ENCODE results near the gene OSBPL10. TPM values are rescaled to one million over a fixed set of nuclear protein-coding genes. Genes with fewer than 3 reads are reported as not detected.

Gene OSBPL10
- total RNA-seq, 1 experiment from 2014 or later, result 8.3 TPM

DNA sequence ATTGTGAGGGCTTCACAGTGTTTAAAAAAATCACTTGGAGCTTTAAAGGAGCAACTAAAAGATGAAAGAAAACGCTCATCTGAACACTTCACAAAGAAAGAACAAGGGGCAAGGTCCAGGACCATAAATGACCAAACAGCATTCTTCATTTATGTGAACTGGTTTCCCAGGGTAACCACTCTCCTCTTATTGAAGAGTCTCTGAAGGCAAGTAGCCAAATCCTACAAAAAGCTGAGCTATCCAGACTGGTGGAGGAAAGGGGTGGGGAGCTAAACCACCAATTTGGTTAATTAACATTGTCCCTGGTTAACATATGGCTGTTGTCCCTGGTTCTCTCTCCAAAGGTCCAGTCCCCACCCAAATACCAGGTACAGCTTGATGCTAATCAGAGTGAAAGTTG is 58.1 kb downstream of the OSBPL10 start:
- DNase-seq (ENCODE audit: low spot score), result no peak

DNA sequence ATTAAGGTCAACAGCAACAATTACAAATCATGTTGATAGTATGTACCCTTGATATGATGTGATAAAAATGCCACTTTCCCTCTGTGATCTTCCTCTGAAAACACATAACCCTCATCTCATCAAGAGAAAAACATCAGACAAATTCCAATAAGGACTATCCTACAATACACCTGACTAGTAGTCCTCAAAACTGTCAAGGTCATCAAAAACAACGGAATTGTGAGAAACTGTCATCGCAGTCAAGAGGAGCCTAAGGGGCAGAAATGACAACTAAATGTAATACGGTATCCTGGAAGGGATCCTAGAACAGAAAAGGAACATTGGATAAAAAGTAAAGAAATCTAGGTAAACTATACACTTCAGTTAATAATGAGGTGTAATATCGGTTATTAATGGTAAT is 59.2 kb downstream of the OSBPL10 start:
- no peak for DNase-seq (ENCODE audit: low spot score)

DNA sequence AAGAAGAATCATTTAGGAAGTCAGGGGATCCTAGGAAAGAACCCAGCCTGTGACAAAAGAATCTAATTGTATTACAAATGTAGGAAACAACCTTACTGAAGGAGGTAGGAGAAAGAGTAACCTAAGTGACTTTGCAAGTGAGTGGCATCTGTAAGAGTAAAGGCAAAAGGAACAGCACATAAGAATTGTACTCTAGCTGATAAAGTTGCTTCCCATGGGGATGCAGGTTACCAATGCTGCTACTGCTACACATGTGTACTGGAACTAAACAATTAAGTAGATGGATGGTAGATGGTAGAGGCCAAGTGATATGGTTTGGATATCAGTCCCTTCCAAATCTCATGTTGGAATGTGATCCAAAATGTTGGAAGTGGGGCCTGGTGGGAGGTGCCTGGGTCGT is 60.8 kb downstream of the OSBPL10 start:
- DNase-seq (ENCODE audit: low spot score), result no peak

DNA sequence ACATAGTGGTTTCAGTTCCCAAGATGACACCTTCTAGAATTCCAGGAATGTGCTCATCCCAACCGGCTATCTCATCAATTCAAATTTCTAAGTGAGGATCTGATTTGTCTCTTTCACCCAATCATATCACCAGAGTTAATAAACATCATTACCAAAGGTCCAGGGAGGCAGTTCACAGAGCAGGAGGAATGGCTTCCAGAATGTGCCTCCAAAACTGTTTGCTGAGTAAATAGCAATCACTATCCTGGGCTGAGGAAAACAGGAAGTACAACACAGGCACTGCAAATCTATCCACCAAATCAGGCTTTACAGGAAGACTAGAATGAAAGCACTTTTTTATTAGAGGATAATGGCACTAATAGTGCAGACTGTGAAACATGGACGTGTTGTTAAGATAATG is 61.5 kb downstream of the OSBPL10 start:
- no peak for DNase-seq (ENCODE audit: low spot score)

DNA sequence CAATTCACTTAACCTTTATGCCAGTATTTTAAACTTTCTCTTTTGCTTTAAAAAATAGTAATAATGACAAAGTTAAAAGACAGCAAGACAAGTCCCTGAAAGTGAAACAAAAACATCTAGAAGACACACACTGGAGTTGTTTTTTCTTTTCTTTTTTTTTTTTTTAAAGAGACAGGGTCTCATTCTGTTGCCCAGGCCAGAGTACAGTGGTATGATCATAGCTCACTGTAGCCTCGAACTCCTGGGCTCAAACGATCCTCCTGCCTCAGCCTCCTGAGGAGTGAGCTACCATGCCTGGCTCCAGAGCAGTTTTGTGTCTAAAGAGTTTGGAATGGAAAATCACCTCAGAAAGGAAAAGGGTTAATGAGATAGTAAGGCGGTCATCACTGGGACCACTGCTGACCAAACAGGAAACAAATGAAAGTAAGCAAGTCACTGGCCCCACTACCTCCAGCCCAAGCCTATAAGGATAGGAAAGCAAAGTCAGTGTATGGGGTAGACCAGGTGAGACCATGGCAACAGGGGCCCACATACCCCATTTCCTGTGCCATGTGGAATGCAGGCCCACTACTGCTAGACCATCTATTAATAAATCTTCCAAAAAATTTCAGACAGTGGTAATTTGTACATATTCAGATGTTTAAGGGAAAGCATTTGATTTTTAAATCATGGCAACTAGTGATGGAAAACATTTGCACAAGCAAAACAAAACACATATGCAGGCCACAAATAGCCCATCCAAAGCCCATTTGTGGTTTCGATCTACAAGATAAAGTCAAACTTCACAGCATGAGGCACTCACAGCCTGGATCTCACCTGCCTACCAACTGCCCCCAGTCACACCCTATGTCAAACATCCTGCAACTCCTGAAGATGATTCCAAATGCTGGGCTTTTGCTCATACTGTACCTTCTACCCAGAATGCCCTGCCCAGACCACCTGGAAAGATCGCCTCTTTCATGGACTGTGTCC is 62.6 kb downstream of the OSBPL10 start:
- no peak for DNase-seq (ENCODE audit: low spot score)

DNA sequence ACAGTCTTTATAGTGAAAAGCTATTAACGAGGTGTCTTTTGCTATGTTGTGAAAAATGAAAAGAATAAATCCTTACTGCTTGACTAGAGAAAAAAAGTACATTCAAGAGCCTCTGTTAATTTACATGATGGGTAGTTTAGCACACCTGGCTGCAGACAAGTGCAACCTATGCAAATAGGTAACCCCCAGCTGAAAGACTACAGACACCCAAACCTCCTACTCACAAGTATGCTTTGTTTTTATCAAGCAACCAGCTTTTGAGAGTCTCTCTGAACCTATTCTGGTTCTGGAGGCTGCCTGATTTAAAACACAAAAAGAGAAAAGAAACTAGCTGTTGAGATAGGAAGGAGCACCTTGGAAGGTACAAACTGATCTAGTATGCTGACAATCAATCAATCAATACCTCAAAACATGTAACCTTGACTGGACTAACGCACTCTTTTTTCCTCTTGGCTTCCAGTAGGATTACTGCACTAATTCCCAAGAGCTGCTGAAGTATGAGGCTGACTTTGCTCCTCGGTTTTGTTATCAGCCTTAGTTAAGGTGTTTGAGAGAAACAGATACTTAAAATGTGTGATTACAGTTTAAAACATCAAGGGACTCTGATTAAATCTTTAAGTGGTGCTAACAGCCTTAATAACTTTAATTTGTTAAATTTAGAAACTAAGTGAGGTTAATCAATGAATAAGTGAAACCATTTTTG is 63.6 kb downstream of the OSBPL10 start:
- DNase-seq (ENCODE audit: low spot score), result no peak

DNA sequence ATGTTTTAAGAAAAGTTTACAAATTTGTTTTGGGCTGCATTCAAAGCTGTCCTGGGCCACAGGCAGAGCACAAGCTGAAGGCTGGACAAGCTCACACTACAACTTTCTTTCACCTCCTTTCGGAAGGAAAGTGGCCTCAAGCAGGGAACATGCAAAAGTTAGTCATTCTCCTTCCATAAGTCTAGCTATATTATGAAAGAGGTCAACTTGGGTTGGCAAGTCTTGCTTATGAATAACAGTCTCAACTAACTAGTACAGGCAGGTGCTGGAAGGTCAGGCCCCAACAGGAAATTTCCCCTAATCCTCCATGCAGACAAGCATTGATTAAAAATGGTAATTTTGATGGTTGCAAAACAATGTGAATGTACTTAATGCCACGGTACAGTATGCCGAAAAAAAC is 69.4 kb downstream of the OSBPL10 start:
- DNase-seq (ENCODE audit: low spot score), result no peak

DNA sequence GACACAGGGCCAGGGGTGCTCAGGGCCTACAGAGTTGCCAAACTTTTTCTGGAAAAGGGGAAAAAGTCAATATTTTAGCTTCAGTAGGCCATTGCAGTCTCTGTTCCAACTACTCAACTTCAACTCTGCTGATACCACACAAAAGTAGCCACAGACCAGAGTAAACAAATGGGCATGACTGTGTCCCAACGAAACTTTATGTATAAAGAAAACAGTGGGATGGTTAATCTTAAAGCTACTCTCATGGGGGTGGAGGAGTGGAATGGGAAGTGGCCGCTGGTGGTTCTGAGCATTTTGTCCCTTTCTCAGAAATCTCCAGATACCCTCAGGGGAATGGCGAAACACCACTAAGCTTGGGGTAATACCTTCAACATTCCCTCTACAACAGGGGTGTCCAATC is 69.9 kb downstream of the OSBPL10 start:
- DNase-seq (ENCODE audit: low spot score), result no peak

DNA sequence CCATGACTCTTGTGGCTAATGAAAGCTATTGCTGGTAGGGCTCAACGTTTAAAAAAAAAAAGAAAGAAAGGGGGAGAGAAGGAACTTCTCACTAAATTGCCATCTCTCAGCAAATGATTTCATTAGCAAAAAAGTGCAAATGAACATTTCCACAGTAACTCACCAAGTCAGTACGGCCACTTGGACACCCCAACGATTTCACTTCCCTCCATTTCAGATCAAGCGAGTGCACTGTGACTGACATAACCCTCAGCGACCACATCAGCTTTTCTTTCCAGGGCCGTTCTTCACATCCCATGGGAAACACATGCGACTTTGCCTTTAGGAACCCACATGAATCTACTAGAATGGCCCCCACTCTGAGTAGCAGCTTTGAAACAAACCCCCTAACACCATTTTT is 71.6 kb downstream of the OSBPL10 start:
- DNase-seq (ENCODE audit: low spot score), result no peak

DNA sequence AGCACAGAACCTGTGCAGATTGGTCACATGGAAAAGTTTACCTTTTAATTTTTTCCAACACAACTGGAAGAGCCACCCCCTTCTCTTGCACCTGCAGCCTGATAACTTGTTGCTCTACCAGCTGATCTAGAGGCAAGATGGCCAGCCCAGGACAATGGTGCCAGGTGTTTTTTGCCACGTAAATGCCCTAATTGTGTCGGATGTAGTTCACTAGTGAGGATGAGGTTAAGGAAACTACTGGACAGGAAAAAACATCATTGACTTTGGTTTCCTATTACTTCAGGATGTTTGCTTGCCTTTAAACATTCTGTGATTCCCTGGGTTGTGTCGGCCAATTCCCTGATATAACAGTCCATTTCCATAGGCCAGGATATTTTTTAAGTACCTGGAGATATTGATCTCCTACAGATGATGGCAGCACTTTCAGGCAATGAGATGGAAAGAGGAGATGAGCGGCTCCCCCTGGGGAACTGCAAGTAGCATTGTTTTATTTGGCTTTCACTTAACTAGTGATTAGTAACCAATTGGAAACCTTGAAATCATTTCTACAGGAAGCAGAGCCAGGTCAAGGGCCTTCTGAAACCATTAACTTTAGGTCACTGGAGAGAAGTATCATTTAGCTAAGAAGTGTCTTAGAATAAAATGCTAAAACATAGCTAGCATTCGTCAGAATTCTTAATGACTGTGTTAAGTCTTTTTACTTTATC is 72.5 kb downstream of the OSBPL10 start:
- DNase-seq (ENCODE audit: low spot score), result no peak

DNA sequence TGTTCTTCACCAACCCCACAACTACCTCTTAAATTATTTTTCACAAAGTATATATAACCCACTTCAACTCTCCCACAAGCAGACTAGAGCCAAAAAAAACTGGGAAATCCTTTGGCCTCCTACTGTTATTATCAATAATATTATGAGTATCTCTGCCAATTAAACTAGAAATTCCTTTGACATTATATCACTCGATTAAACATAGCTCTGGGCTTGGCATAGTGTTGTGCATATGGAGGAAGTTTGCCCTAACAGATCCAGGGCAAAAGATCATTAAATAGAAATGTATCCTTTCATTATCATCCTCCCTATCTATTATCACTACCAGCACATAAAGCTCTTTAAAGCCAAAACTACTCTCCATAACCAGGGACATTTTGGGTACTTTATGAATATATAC is 74.9 kb downstream of the OSBPL10 start:
- DNase-seq (ENCODE audit: low spot score), result no peak

DNA sequence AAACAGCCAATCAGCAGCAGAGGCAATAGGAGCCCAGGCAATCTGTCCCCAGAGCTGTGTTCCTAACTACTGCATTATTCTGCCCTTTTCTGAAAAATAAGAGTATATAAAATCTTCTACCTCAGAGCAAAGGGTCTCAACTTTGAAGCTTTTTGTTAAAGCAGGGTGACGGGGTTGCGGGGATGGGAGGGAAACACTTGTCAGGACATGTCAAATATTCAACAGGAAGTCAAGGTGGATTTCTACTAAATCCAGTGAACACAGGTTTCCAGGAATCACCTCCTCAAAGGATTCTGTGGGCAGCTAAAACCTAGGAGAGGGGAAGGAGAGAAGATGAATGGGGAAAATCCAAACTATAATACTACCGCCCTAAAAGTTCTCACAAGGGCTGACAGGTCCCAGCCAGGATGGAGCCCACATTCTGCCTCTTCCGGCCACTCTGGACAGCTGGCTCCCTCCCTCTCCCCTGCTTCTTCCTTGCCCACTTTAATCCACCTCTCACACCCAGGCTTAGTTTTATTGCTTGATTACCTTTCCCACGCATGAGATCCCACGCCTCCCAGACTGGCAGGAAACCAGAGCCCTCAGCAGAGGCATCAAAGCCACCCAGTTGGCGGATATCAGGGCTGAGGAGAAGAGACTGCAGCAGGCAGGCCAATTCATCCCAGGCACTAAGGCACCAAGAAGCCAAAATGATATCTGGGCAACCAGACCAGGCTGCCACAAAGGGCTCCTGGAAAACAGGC is 77.2 kb downstream of the OSBPL10 start:
- DNase-seq (ENCODE audit: low spot score), result no peak

DNA sequence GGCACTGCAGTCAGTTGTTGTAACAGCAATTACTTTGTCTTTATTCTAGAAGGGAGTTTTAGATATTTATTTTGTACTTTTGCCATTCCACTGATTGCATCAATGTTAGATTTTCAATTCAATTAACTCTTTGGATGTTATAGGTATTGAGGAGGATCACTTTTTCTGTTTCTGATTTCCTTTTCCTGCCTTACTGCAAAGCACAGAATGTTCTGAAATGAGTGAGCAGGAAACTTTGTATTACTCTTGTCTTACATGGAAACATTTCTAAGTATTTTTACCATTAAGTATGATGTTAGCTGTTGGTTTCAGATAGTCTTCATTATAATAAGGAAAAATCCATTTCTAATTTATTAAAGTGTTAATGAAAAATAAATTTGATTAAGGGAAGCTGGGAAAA is 80.5 kb downstream of the OSBPL10 start:
- no peak for DNase-seq (ENCODE audit: low spot score)

DNA sequence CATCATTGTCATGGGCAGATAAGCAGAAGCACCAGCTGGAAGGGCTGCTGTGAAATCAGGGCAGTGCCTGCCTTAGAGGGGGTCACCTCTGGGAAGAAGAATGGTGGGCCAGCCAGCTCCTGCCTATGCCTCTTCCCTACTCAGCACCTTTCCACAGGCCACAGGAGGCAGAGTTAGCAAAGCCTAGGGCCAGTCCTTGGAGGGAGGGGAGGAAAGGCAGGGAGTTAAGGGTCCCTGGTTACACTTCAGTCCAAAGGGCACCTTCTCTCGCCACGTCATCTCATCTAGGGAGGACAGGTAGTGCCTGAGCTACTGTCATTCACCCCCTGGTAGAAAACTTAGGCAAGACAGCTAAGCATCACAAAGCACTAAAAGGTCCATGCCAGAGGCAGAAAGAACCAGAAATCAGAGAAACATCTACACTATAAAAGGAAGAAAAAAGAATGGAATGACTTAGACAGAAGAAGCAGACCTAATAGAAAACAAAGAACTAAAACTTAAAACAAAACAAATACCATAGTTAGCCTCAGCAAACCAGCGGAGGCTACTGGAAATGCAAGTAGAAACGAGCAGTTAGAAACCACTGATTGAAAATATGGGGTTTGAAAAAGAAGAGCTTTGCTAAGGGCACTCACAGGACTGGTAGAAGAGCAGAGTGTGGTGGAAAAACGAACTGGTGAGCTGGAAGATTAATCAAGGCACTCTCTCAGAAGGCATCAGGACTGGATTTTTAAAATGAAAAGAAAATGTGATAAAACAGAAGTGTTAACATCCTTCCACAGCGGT is 84.2 kb downstream of the OSBPL10 start:
- DNase-seq (ENCODE audit: low spot score), result no peak

DNA sequence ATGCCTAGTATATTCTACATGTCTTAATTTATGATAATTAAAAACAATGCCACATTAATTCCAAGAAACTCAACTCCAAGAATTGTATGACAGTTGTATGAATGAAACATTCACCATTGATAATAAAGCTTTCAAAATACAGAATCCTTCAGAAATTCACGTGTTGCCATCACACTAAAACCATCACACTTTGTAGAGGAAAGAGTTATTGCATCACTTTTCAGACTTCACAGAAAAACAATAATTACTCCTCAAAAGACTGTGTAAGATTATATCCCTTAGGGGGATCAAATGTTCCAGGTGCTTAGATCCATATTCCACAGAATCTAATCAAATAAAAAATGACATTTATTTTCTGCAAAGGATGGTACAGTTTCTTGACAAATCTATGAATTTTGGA is 85.0 kb downstream of the OSBPL10 start:
- DNase-seq (ENCODE audit: low spot score), result no peak

DNA sequence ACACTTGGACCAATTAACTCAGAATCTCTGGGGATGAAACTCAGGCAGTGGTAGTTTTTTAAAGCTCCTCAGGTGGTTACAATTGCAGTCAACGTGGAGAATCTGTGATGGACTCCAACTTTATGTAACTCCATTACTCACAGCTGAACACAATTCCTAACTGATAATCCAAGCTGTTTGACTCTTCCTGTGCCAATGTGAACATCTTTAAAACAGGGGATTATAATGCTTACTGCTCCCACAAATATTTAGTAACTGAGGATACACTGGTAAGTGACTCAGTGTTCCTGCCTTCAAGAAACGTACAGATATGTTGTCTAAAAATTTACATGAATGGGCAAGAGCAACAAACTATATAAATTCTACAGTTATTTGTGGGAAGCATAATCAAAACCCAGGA is 85.6 kb downstream of the OSBPL10 start:
- DNase-seq (ENCODE audit: low spot score), result no peak

DNA sequence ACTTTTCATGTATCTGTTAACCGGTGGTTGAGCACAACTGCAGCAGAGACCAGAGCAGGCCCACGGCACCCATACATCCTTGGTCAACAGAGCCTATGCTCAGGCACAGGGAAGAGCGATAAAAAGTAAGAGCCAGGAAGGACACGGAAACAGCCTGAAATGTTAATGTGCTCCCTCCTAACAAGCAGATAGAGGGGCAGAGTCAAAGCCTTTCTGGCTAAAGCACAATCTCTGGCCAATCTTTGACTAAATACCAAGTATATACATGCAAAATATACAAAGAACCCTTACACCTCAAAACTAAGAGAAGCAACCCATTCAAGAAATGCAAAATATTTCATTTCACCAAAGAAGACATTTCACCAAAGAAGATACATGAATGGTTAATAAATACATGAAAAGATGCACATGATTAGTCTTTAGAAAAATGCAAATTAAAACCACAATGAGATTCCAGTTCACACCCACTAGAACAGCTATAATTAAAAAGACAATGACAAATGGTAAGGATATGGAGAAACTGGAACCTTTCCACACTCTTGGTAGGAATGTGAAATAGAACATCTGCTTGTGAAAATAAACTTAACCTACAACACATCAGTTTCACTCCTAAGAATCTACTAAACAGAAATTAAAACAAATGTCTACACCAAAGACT is 88.0 kb downstream of the OSBPL10 start:
- DNase-seq (ENCODE audit: low spot score), result no peak

DNA sequence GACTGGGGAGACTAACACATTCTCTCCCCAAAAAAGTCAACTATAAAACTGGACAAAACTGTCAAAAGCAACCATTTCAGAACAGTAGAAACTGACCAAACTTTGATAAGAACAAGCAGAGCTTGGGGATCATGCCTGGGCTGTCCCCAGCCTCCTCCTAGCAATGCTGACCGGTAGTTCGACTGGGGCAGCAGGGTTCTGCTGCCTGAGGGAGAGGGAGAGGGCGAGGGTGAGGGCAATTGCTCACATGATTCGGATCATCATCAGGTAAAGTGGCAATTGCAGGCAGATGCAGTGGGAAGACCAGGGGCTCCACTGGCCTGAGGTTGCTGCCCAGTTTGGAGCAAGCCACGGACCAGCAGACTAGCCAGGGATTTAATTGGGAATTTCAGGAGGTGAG is 88.6 kb downstream of the OSBPL10 start:
- DNase-seq (ENCODE audit: low spot score), result no peak

DNA sequence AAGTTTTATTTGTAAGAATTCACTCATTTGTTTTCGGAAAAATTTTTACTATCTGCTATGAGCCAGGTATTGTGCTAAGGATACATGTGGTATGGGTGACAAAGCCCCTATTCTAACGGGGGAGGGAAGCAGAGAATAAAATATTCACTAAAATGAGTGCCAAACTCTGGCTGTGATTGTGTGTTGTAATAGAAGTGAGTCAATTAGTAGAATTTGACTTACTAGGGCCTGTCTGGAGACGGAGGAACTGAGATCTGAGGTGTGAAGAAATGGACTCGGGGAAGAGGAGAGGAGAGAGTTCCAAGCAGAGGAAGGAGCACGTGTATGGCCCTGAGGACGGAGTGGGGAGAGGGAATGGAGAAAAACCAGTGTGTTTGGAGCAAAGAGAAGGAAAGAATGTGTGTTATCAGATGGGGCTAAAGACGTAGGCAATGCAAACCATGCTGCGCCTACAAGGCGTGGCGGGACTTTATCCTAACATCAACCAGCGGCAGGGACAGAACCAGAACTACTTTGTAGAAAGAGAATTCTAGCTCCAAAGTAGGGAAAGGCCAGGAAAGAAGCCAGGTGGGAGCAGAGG is 89.1 kb downstream of the OSBPL10 start:
- no peak for DNase-seq (ENCODE audit: low spot score)

Data from H4 (cell line).